Left ventricle myocardium inferior (tissue), 1 donor: Measurements from ENCODE around the gene AREG. TPM values are rescaled to one million over a fixed set of nuclear protein-coding genes. Genes with fewer than 3 reads are reported as not detected.

ENCODE experiments used
- DNase-seq: peaks from one replicate; pipeline ENCODE4 v3.0.0-alpha.2; 2020
- H3K27ac ChIP-seq: fragments of 200-600 bp; replicated peaks from 2 replicates; pipeline ENCODE4 v1.8.0; 2021
- H3K27me3 ChIP-seq: fragments of 200-600 bp; 2 replicates; pipeline ENCODE4 v1.8.0; 2021; ENCODE audit warnings: low read depth
- H3K36me3 ChIP-seq: fragments of 200-600 bp; 2 replicates; pipeline ENCODE4 v1.8.0; 2021
- H3K4me1 ChIP-seq: fragments of 200-600 bp; 2 replicates; pipeline ENCODE4 v1.8.0; 2021
- H3K4me3 ChIP-seq: fragments of 200-600 bp; 2 replicates; pipeline ENCODE4 v1.8.0; 2021; ENCODE audit warnings: mild to moderate bottlenecking, moderate library complexity
- H3K9me3 ChIP-seq: fragments of 200-600 bp; replicated peaks from 2 replicates; pipeline ENCODE4 v1.8.0; 2021
- CTCF ChIP-seq: fragments of 200-600 bp; IDR thresholded peaks from 2 replicates; pipeline ENCODE4 v1.8.0; 2021; ENCODE audit warnings: antibody characterized with exemption, mild to moderate bottlenecking, borderline replicate concordance
- intact Hi-C: fragments of 100-400 bp; cut with micrococcal nuclease; formaldehyde crosslinking; loops from one replicate; pipeline ENCODE4 v1.11.0; 2022
- total RNA-seq: library from RNA; stranded (reverse); fragmentation: NEBNext Ultra II Directional; extraction: Animal tissue kit (Norgen Biotek cat#: 25700); gene quantifications from one replicate; pipeline ENCODE4 v1.2.1, GENCODE V29; 2021
- donor health status: DM: no; HTN: yes; CAD: no; lungs with severe emphysema.

The AREG gene
- total RNA-seq, 1 donor from 2014 or later, result 0.55 TPM

GRCh38 chr4:74413265-74413664, 31.7 kb upstream of the AREG start:
- no peak for TF ChIP-seq CTCF
- intact Hi-C loops, result no loop called here
- no peaks in the 10 kb centered on the region for H3K4me1 ChIP-seq
- no peak for DNase-seq
- no peaks in the 10 kb centered on the region for H3K36me3 ChIP-seq
- H3K9me3 ChIP-seq, result no peaks in the 10 kb centered on the region
- H3K4me3 ChIP-seq, result no peak overlapping the region
- no peaks in the 10 kb centered on the region for H3K27me3 ChIP-seq
- H3K27ac ChIP-seq, result no peak overlapping the region

GRCh38 chr4:74414149-74414809, 30.7 kb upstream of the AREG start:
- Histone ChIP-seq H3K4me3 (no peak overlapping the region), H3K27ac (no peak overlapping the region), H3K27me3 (no peaks in the 10 kb centered on the region), H3K36me3 (no peaks in the 10 kb centered on the region), H3K9me3 (no peaks in the 10 kb centered on the region), H3K4me1 (no peaks in the 10 kb centered on the region)
- DNase-seq, result no peak
- intact Hi-C loops, result no loop called here
- no peak for TF ChIP-seq CTCF

GRCh38 chr4:74415602-74416300, 29.2 kb upstream of the AREG start:
- intact Hi-C loops, result no loop called here
- H3K27me3 ChIP-seq, result no peaks in the 10 kb centered on the region
- H3K36me3 ChIP-seq, result no peaks in the 10 kb centered on the region
- no peak overlapping the region for H3K27ac ChIP-seq
- H3K4me3 ChIP-seq, result no peak overlapping the region
- no peaks in the 10 kb centered on the region for H3K9me3 ChIP-seq
- no peak for DNase-seq
- no peak for TF ChIP-seq CTCF
- H3K4me1 ChIP-seq, result no peaks in the 10 kb centered on the region

- no peaks in the 10 kb centered on the region for H3K9me3 ChIP-seq
- H3K36me3 ChIP-seq, result no peaks in the 10 kb centered on the region
- no peak overlapping the region for H3K27ac ChIP-seq
- no peak for DNase-seq
- no peak for TF ChIP-seq CTCF
- peaks cover 9% of the 10 kb centered on the region for H3K4me1 ChIP-seq
- intact Hi-C loops, result no loop called here
- H3K4me3 ChIP-seq, result no peak overlapping the region
- no peaks in the 10 kb centered on the region for H3K27me3 ChIP-seq
Observed at GRCh38 chr4:74418063-74418670, 26.8 kb upstream of the AREG start.

- H3K27ac ChIP-seq, result no peak overlapping the region
- no peak for TF ChIP-seq CTCF
- no peak for DNase-seq
Observed at GRCh38 chr4:74420863-74421262, 24.1 kb upstream of the AREG start.

More at GRCh38 chr4:74420863-74421262, 24.1 kb upstream of the AREG start:
- Histone ChIP-seq H3K4me3 (no peak overlapping the region), H3K36me3 (no peaks in the 10 kb centered on the region), H3K9me3 (no peaks in the 10 kb centered on the region), H3K4me1 (peaks cover 17% of the 10 kb centered on the region), H3K27me3 (no peaks in the 10 kb centered on the region)
- intact Hi-C loops, result no loop called here
